EL (cell line): ENCODE data around the gene CFAP69.
"Not testable (repeated sequence)": the region's sequence is repeated elsewhere in the genome, so short reads cannot be mapped to it uniquely, and the experiment has no call there.

ENCODE experiments used
- DNase-seq: peaks from one replicate; pipeline ENCODE4 v3.0.0-alpha.2; 2016

CFAP69 gene

GRCh38 chr7:90236721-90237289, 8.2 kb upstream of the CFAP69 start:
- no peak for DNase-seq

GRCh38 chr7:90238022-90238421, 7.0 kb upstream of the CFAP69 start:
- no peak for DNase-seq

DNA sequence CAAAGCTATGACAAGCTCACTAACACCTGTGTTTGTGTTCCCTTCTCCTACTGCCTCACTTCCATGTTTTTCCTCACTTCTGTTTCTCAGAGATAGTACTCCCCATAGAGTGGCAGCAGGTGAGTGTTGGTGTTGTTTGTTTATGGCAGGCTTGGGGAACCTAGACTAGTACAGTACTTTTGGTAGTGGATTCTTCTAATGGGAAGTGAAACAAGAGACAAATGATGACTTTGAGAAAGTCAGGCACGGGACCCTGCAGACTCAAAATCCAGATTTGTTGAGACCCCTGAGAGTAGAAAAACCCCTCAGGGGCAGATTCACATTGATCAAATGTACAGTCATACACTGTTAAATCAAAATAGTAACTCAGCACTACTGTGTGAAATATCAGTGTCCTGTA, 6.4 kb upstream of the CFAP69 start:
- DNase-seq = no peak

- no peak for DNase-seq
Observed at GRCh38 chr7:90239050-90239449, 5.9 kb upstream of the CFAP69 start.

- DNase-seq = no peak
Observed at GRCh38 chr7:90239625-90240228, 5.2 kb upstream of the CFAP69 start.

GRCh38 chr7:90242369-90243168, 2.4 kb upstream of the CFAP69 start:
- DNase-seq = no peak

DNA sequence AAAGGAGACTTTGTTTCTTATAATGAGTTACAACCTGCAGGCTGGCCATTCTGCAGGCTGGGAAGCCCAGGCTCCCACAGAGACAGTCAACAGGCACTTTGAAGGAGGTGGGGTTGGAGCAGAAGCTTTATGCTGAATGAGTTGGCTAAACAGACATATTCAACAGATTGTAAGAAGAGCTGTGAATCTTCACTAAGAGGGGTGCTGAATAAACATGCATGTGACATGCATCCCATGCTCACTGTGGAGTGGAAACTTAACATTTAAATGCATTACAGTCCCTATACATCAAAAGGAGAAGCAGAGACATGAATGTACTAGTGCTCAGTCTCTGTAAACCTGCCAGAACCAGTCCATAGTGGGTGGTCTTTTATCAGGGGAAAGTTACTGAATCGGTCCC, 1.4 kb upstream of the CFAP69 start:
- DNase-seq = no peak

- DNase-seq = no peak
Observed at GRCh38 chr7:90244565-90244908, 437 bp upstream of the CFAP69 start.

GRCh38 chr7:90246171-90246570, 1.2 kb downstream of the CFAP69 start:
- DNase-seq = no peak

GRCh38 chr7:90248706-90249105, 3.7 kb downstream of the CFAP69 start:
- no peak for DNase-seq

GRCh38 chr7:90250601-90251303, 5.8 kb downstream of the CFAP69 start:
- DNase-seq = peak; percentile 70

- DNase-seq = peak; percentile 4
Observed at GRCh38 chr7:90251304-90251635, 6.3 kb downstream of the CFAP69 start.

DNA sequence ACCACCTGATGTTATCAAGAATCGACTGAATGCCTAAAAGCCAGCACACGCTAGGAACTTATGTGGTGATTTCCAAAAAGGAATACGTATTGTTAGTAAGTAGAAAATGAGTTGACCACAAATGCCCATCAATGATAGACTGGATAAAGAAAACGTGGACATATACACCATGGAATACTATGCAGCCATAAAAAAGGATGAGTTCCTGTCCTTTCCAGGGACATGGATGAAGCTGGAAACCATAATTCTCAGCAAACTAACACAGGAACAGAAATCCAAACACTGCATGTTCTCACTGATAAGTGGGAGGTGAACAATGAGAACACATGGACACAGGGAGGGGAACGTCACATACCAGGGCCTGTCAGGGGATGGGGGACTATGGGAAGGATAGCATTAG, 11.0 kb downstream of the CFAP69 start:
- DNase-seq = not testable (repeated sequence)

DNA sequence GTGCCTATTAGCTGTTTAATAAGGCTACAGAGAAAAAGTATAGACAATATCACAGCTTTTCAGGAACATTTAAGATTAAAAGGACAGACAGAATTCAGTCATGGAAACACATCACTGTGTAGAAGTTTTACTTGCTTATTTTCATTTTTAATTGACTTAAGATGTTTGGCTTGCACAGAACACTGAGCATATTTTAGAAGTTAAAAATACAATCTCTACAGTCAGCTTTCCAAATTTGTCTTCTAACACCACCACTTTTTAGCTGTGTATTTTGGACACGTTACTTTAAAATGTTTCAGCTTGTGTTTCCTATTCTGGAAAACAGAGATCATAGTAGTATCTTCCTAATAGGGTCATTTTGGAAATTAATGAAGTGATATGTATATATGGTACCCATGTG, 11.8 kb downstream of the CFAP69 start:
- no peak for DNase-seq

DNA sequence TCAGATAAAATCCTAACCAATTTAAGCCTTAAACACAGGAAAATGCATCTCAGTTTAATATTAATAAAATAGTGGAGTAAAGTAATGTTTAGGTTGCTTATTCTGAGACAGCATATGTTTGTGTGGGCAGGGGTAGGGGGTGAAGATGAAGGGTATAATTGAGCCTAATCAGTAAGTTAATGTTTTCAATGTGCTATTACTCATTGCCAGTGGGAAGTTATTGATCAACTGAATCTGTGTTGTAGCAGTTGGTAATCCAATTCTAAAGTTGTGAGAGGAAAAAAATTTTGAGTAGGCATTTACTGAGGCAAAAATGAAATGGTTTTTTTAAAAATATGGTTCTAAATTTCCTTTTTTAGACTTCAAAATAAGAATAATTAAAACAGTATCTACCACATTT, 16.5 kb downstream of the CFAP69 start:
- DNase-seq = no peak

DNA sequence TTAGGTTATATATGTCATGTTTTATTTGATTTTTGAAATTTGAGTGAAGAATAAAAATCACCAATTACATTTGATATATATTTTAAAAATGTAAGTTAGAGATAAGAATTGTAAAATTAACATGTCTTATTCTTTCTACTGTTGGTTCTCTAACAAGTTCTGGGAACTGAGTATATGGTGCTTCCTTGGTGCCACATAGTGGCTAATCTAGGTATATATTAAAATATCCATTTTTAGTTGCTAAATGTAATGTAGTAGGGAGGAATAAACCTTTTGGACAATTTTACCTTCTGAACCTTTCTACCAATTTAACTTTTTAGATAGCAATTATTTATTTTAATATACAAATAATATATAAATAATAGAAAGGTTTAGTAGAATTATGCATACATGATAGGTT, 17.5 kb downstream of the CFAP69 start:
- DNase-seq = peak; percentile 21

GRCh38 chr7:90266808-90267207, 21.8 kb downstream of the CFAP69 start:
- DNase-seq = peak; percentile 34

DNA sequence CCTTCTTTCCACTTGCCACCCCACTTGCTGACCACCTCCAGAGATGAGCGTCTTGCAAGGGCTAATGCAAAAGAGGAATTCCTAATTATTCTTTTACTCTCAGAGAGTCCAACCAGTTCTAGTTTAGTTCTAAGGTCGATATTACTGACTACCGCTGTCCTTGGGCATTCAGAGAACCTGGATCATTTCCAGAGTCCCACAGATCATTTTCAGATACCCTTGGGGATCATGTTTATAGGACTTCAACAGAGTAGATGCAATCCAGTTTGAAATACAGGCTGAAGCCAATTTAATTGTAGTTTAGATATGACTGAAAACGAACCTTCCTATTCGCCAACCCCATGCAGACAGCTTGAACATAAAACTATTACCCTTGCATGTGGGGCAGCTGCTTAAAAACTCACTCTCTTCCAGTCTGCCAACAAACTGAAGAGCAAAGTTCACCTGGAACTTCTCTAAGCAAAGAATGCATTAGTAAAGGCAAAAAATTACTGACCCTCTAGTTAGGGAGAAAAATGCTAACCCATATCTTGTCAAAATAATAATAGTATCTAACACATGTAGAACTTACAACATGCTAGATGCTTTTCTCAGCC, 22.4 kb downstream of the CFAP69 start:
- no peak for DNase-seq

- no peak for DNase-seq
Observed at GRCh38 chr7:90269163-90269562, 24.2 kb downstream of the CFAP69 start.

DNA sequence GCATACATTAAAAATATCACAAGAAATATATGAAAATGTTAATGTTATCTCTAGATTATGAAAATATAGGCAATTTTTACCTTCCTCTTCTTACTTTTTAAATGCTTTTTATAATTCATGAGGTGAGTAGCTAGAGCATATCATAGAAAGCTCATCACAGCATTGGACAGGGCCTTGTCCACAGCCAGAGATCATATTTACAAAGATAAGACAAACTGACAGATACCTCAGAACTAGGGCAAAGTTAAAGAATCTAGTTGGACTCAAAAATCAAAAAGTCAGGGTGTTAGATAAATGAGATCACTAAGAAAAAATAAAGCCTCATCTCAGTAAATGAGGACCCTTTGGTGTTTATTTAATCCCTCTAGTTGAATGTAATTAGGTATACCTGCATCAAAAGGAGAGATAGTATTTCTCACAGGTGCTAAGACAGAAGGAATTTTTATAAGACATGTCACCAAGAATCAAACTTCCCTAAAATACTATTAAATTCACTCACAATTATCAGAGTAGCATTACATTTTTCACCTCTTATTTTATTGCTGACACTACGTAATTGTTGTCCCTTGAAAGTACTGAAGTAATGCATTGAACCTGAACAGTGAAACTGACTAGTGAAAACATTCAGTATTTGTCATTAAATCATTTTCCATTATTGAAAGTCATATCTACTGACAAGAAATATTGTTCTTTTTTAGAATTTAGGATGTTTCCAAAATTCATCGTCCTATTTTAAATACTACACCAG, 25.6 kb downstream of the CFAP69 start:
- DNase-seq = no peak

DNA sequence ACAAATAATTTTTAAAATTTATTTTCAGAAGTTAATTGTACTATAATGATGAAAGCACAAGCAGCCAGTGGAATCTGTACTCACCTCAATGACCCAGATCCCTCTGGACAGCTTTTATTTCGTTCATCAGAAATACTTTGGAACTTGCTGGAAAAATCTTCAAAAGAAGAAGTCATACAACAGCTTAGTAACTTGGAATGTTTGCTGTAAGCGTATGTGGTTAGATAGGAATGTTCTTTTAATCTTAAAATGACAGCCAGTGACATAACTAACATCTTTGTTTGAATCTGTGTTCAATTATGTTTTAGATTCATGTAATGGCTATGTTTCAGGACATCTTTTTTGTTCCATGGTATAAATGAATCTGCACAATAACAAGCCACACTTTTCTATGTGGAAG, 26.8 kb downstream of the CFAP69 start:
- DNase-seq = peak; percentile 70

- no peak for DNase-seq
Observed at GRCh38 chr7:90272242-90272641, 27.3 kb downstream of the CFAP69 start.

GRCh38 chr7:90274161-90274560, 29.2 kb downstream of the CFAP69 start:
- no peak for DNase-seq
